SKM-1 (cell line): Measurements from ENCODE around the gene CPNE4.
A peak's percentile ranks its signal among the peaks of the same experiment; 100 is the strongest.

Experiments used
- DNase-seq: peaks from one replicate; lab custom pipeline; 2025; ENCODE audit not compliant: unreplicated experiment; lab: John Stamatoyannopoulos, UW

The CPNE4 gene

DNA sequence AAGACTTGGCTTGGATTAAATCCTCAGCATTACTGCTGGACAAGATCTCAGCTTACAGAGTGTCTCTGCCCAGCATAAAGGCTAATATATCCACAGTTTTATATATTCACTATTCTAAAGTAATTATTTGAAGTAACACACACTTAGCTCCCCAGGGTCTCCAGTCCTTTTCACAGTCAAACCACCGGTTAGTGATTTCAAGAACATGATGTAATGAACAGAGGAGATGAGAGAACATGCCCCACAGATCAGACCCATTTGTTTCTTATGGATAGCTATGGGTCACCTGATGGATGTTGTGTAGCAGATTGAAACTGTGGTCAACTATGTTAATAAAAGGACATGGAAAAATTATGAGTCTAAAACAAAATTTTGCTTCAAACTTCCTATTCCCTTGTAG lies 487.2 kb downstream of the CPNE4 start:
- no peak for DNase-seq

DNA sequence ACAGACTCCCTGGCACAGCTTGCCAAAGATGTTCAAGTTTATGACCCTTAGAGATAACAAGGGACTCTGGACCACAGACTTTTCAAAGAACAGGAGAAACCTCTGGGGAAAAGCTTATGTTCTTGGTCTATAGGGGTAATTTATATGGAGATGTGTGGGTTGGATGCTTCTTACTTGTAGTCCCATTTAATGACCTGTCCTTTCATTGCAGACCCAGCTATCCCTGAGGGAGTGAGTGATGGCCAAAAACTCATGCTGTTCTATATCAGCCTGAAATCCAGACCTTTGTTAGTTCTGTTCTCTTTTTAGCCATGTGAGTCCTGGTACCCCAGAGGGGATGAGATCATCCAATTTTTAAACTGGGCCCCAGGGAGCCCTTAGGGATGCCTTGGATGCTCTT lies 488.4 kb downstream of the CPNE4 start:
- DNase-seq = no peak

DNA sequence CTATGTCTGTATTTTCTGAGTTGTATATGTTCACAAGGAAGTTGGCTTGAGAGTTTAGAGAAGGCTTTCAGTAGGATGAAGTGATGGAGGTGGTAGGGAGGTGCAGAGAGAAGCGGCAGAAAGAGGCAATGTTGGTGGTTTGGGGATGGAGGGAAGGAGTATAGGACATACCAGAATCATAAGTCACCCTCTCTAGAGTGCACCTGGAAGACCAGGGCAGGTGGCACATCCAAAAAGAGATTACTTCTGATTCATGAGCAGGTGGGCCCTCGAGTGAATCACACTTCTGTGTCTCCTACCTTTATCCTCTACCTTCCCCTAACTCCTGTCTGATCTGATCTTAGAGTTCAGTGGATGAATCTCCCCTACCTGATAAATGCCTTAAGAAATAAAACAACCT lies 490.3 kb downstream of the CPNE4 start:
- no peak for DNase-seq

DNA sequence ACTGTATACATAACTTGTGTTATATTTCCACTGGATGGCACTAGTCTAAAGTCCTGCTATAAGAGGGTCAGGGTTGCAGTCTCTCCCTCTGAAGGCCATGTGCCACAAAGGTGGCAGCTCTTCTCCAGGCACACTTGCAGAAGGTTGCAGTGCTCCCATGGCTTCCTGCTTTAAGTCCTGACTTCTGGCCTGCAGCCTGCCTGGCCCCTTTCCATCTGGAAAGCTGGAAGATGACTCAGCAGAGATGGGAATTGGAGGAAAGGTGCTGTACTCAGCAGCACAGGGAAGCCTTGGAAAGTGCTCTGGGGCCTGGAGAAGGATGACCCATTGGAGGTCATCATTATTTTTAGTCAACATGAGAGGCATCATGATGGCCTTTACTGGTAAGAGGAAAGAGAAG lies 491.1 kb downstream of the CPNE4 start:
- no peak for DNase-seq

DNA sequence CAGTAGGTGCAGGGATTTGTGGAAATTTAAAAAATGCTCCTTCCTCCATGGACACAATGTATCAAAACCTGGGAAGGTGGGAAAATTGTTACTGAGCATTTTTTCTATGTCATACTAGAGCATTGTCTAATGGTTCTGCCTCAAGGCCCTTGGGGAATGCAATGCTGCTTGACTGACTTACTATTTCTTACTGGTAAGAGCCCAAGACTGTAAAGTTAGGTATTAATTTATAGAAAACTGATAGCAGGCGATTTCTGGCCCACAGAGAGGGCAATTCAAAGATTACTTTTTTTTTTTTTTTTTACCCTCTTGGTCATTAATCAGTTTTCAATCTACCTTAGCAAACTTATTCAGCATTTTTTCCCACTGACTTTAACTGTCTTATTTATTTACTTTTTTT lies 493.5 kb downstream of the CPNE4 start:
- no peak for DNase-seq

DNA sequence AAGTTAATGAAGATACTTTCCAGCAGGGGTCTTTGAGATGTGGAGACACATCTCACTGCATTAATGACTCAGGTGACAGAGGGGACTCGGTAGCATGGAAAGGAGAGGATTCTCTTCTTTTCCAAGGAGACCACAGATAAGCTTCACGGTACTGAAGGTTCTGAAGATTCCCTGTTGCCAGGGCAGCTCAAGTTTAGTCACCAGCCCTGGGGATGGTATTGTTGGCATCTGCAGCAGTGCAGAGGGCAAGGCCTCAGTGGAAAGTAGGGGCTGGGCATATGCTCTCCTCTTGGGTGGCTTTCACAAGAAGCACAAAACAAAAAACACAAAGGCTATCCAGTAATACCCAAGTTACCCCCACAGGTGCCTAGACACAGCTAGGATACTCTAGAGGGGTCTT lies 494.0 kb downstream of the CPNE4 start:
- no peak for DNase-seq

DNA sequence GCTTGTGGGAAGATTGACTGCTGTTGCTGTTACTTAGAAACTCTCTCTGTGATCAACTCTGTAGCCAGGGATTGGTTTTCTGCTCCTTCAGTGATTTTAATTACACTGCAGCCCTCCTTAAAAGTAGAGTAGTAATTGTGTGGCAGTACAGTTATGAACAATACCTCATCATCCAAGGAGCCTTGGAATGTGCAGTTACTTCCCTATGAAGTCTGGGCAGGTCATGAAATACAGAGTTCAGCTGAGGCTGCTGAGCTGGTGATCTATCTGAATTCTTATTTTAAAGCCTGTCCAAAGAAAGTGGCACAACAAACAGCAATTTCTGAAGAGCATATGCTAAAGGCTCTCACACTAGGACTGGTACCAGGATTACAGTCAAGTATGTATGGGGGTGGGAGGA lies 494.7 kb downstream of the CPNE4 start:
- no peak for DNase-seq

DNA sequence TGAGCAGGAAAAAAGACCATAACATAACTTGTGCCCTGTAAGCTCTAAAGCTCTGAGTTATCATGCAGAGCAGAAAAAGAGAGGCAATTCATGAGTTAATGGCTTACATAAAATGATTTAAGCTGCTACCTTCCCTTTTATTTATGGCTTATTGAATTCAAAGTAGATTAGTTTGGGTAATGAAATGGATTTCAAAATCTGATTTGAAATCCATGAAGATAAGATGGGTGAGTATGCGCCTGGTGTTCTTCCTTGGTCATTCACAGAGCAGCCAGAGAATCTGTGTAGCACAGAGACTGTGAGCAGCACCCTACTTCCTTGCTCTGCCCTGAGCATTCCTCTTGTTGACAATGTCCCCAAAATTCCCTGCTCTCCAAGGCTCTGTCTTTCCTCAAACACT lies 495.8 kb downstream of the CPNE4 start:
- no peak for DNase-seq

DNA sequence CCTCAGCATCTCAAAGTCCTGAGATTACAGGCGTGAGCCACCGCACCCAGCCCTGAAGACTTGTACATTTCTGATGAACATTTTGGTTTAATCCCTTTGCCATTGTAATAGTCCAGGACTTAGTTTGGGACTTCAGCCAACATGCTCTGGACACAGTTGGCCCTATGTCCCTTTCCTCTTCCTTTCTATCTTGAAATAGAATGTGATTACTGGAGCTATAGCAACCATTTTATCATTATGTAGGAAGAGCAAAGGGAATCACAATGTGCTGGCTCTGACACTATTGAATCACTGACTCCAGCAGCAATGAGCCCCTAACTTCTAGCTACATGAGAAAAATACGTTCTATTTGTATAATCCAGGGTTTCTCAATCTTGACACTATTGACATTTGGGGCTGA lies 497.3 kb downstream of the CPNE4 start:
- no peak for DNase-seq

DNA sequence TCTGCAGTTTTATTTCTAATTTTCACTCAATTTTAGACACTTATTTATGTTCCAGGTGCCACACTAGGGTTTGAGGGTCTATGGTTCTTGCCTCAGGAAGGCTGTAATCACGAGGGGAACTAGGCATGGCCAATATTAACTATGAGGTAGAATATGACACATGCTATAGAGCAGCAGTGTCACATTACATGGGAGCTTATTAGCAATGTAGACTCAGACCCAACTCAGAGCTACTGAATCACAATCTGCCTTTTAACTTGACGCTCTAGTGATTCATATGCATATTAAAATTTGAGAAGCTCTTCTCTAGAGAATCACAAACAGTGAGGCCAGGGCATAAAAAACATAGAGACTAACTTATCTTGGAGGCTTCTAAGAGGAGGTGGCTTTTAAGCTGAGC lies 499.2 kb downstream of the CPNE4 start:
- DNase-seq = no peak

DNA sequence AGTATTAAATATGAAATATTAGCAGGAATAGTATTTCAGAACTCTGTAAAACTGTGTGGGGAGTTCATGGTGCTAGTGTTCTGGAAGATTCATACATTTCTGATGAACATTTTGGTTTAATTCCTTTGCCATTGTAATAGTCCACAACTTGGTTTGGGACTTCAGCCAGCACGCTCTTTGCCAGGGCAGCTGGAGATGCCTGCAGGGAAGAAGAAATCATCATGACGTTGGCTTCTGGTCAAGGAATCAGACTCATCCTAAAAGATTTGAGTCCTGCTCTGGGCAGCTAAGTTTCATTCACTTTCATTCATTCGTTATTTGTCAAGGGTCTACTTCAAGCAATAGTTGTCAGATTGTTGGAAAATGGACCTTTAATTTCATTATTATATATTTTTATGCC lies 499.7 kb downstream of the CPNE4 start:
- DNase-seq = no peak

DNA sequence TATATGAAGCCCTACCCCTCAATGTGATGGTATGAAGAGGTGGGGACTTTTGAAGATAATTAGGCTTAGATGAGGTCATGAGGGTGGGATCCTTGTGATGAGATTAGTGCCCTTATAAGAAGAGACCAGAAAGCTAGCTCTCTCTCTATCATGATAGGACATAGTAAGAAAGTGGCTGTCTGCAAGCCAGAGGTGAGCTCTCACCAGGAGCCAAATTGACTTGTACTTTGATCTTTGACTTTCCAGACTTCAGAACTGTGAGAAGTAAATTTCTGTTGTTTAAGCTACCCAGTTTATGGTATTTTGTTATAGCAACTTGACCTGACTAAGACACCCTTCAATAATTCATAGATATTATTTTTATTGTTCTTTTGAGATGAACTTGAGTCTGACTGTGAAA lies 502.2 kb downstream of the CPNE4 start:
- DNase-seq = no peak

DNA sequence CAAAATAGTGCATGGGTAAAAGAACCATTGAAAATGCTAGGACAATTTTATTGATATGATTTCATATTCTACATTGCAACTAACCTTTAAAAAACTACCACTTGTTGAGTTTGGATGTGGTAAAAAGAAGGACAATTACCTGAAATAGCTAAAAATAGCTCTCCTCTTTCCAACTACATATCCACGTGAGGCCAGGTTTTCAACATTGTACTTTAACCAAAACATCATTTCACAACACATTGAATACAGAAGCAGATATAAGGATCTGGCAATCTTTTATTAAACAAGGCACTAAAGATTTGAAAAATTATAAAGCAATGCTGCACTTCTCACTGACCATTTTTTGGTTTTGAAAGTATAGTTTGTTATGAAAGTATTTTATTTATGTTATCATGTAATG lies 504.0 kb downstream of the CPNE4 start:
- DNase-seq = no peak

DNA sequence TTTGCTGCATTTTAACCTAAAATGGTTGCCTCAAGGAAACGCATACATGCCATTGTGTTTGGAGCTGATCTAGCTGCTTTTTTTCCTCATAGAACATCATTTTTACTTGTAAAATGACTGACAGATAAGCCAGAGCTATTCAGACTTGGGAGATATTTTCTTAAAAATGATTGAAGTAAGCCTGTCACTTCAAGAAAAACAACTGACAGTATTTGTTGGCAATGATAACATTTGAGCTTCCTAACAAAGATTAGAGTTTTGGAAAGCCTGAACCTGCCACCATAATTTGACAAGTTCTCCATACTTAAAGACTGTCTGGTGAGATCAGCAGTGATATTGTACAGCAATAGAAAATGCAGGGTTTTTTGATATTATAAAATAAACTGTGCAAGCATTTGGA lies 504.4 kb downstream of the CPNE4 start:
- no peak for DNase-seq

DNA sequence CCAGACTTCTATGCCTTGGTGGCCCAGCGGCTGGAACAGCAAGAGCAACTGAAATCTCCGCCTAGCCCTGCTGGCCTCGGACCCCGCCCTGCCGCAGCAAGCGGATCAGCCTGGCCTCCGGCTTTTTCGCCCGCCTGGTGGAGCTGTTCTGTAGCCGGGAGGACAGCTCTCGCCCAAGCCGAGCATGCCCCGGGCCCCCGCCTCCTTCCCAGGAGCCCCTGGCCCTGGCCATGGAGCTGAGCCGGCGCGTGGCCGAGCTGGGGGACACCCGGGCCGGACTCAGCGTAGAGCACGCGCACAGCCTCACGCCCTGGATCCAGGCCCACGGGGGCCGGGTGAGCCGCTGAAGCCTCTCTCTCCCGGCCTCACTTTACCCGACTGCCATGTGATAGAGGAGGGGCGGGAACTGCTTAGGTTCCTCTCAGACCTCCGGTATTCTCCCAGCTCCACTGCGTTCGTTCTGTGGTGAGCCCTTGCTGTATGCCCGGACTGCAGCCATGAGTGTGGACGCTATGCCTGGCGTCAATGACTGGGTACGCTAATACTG lies 507.9 kb downstream of the CPNE4 start:
- DNase-seq = no peak

DNA sequence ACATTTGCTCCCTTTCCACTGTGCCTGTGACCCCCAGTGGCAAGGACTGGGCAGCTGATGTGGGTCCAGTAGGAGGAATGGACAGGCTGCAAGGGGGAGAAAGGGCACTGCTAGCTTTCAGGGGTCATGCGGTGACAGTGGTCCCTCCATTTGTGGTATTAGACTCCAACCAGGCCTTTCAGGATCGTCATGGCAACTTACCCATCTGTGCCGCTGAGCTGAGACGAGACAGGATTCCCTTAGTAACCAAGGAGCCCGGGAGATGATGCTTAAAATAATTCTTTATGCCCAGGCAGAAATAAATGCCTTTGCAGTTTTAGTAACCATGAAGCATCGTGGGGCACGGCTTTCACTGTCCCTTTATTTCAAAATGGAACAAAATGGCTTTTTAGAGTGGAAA lies 516.1 kb downstream of the CPNE4 start:
- DNase-seq = no peak

DNA sequence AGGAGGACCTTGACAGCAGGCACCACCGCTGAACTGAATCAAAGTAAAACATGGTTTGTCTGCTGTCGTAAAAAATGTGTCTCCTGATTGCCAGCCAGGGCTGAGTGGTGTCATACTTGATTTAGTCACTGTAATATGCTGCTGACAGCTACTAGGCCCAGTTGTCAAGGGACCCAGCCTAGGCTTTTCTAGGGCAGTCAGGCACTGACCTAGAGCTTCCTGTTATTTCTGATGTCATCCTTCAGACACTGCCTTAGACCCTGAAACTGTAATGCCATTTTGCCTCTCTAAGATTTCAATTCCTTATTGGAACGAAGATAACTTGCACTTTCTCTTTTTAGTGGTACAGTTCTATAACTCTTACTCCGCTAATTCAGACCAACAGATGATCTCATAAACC lies 529.4 kb downstream of the CPNE4 start:
- DNase-seq = no peak

DNA sequence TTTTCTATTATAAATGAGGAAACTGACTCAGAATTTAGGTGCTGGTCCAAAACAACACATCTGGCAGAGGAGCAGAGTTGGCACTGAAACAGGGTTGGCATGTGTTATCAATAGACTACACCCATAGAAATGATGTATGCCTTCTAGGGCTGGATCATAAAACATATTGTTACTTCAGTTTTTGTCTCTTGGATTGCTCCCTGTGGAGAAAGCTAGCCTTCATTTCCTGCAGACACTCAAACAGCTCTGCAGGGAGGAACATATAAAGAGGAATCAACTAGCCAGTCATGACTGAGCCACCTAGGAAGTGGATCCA lies 531.5 kb downstream of the CPNE4 start:
- no peak for DNase-seq

DNA sequence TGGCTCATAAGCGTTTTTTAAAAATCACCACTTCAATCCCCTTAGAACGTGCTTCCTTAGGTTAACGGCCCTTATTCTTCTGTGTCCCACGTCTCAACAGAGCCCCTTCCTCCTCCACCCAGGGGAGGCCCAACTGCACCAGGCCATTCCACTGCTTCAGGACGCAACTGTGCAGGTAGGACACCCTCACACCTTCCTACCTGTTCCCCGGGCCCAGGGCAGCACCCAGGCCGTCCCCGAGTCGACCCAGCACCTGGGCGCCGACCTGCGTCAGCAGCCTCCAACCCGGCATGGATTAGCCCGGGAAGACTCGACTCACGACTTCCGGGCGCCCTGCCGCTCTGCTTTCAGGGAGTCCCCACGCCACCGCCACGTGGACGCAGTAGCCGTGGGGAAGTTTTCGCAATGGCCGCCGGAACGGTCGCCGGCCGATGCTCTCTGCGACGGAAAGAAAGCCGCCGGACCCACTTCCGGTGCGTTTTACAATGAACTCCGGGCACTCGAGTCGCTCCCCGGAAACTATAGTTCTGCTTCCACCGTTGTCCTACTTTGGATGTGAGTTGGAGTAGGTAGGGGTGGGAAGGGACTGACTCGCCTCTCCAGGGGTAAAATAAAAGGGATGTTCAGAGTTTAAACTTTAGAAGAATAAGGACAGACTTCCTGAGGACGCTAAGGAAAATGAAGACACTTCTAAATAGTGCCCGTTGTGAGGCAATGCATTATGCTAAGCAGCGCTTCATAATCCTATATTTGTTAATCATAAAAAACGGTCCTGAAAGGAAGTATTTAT lies 532.1 kb downstream of the CPNE4 start, which contains the start of gene MRPL3:
Gene MRPL3 (minus strand): TSS at position 442 of the 790 bp plus-strand sequence. CDS start 150 bp downstream, at position 292.
- peak; percentile 77 for DNase-seq

DNA sequence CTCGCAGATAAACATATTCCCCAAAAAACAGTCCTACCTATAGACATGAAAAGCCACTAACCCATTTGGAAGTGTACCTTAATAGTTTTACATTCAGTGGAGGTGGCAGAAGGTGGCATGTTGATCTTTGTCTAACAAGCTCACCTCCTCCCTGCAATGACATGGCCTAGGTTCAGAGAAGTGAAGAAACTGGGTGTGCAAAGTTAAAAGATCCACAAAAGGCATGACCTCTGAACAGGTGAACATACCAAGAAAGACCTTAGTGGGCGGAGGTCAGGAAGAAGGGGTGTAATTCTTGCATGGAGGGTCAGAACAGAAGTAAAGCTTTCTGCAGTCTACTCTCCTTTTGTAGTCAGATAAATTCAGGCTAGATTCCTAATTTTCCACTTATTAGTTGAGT lies 532.9 kb downstream of the CPNE4 start:
- no peak for DNase-seq

DNA sequence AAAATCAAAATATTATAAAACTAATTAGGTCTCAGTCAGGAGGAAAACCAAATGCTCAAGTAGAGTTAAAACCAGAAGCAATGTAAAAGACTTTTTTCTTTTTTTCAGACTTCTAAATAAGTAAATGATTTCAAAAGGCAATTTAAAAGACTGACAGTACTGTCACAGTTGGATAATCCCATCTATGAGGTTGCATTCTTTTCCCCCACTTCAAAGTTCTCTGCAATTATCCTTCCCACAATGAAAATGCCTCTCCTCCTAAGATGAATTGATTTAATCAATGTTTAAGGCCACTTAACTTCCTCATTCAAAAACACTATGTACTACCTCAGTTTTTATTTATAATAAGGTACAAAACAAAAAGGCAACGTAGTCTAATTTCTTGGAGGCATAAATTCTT lies 540.1 kb downstream of the CPNE4 start:
- no peak for DNase-seq

DNA sequence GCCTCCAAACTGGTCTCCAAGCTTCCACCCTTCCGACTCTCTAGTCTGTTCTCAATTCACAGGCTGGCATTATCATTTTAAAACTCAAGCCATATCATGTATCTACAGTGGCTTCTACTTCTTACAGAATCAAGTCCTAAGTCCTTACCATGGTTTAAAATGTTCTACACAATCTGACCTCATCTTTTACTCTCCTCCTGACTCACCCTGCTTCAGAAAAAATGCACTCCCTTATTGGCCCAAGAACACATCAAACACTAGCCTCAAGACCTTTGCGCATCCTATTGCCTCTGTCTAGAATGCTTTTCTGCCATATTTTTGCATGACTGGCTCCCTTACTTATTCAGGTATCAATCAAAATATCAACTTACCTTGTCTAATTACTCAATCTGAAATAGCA lies 543.0 kb downstream of the CPNE4 start:
- DNase-seq = no peak

DNA sequence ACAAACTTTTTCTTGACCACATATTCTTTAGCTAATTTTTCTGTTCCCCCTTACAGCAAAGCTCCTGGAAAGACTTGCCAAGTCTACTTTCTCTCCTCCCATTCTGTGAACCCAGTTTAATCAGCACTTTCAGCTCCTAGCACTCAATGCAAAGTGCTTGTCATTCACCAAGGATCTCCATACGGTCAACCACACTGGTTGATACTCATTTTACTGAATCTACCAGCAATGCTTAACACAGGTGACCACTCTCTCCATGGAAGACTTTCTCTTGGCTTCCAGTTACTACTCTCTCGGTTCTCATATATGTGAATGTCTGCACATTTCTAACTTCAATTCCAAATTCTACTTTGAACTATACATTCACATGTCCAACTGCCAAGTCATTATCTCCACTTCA lies 543.7 kb downstream of the CPNE4 start:
- no peak for DNase-seq
